GM19239 (cell line): ENCODE measurements around the gene HECTD4.
A peak's percentile ranks its signal among the peaks of the same experiment; 100 is the strongest.
"Not testable (repeated sequence)": the region's sequence is repeated elsewhere in the genome, so short reads cannot be mapped to it uniquely, and the experiment has no call there.

Source experiments
- DNase-seq: peaks from one replicate; pipeline ENCODE4 v3.0.0; 2011; ENCODE audit warnings: low spot score; ENCODE audit not compliant: insufficient read length
- FAIRE-seq: peaks from 2 replicates; lab custom pipeline; 2011; peaks lifted over from hg19 to GRCh38; lab: Jason Lieb, UNC

Gene HECTD4, protein sequence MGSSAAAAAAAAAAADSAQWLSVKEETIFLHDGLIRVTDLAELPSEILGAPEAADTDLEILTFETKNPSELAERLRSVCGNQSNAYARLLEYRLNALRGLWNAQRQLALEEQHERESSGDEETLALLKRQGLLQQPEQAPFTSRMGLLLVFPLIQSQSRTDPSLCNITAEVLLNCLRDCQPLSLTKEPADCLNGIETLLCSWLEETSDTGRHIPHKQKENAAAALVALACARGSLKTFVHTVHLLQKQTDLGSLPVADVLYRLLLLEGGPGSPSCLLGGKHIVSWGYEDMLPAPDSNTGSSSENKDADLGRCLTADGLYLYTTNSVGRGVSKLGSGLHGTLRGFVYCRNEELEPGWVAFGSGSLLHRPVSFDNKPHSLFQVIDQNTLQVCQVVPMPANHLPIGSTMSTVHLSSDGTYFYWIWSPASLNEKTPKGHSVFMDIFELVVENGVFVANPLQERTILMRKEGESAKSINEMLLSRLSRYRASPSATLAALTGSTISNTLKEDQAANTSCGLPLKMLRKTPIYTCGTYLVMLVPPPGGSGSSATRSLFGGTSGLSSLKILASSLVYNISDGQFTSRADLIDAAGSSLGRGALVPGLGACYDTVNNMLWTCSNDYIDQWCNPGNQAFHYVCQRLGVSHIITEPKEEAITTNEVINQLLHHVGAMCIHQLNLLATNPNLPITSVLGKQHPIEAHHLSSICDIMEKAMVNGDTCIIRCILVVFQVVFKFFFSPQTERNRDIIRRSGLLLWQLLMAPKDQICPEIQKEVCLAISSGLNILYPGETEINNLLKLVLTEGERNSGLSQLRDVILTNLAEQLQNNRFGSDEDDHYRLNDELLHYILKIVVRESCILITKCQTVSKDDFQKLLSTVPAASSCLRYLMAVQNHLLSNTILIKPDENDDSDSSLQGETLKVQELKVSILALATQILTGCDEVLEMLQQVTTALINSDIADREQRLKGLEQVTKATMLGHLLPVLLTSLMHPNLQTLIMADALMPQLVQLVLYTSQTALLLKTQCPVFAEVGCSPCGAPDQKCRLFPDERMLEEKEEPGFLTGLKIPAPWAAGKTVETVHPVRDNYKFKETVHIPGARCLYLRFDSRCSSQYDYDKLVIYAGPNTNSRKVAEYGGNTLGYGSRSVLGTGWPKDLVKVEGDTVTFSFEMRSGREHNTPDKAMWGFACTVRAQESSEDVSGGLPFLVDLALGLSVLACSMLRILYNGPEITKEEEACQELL (N-terminal part only)

DNA sequence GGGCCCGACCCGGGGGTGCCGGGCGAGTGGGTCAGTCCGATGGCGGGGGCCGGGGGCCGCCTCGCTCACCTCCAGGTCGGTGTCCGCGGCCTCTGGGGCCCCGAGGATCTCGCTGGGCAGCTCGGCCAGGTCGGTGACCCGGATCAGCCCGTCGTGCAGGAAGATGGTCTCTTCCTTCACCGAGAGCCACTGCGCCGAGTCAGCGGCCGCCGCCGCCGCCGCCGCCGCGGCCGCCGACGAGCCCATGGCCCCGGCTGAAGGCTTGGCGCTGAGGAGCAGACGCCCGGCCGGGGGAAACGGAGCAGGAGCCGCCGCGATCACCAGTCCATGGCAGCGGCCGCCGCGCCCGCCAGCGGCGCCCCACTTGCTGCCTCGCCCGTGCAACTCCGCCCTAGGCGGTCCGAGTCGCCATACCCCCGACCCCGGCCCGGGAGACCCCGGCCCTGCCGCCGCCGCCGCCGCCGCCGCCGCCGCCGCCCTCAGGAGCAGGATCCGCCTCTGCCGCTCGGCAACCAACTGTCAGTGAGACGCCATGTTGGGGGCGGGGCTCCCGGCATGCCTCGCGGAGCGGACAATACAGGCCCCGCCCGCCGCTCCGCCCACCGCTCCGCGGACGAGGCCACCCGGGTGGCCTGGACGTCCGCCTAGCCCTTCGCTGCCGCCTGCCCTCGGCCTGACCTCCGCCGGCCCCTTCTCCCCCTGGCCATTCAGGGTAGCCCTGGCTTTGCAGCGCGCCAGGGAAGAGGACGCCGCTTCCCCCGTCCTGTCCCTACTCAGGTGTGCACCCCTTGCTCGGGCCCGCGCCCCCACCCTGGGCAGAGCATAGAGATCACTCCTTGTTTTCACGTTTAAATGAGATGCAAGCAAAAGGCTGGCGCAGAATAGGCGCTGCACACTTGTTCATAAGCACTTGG, at the start of gene HECTD4:
TSS of gene HECTD4 (minus strand) at position 549 of the 914 bp plus-strand sequence. CDS start at position 246, 303 bp downstream.
- DNase-seq: peak; percentile 98

DNA sequence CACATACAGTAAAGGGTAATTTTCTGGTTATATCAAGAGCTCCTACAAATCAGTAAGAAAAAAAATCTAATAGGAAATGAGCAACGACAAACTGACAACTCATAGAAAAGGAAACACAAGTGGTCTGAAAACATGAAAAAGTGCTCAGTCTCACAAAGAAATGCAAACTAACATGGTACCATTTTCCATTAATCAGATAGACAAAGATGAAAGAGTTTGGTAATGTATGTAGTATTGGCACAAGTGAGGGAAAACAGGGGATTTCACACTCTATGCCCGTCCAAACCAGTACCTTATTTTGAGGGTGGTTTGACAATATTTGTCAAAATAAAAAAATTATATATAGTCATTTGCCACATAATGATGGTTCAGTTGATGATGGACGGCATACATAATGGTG, 49.7 kb upstream of the HECTD4 start:
- DNase-seq (no peak), FAIRE-seq (no peak)

More for the DNA sequence above, at the start of gene HECTD4:
- FAIRE-seq: peak; percentile 90

DNA sequence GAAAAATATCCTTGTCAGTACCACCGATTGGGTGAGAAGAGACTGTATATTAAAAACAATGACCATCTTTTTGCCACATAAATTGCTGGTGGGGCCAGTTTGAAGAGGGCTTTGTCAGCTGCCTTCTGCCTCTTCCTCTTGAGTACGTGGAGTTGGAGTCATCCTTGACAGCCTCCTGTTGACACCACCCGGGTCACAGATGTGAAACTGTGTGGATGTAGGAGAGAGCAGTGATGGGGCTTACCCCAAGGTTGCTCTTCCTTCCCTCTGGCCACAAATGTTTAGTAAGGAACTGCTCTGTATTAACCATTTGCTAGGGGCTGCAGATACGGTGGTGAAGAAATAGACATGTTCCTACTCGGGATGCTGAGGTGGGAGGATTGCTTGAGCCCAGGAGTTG, 48.7 kb upstream of the HECTD4 start:
- no peak for DNase-seq
- FAIRE-seq: no peak

DNA sequence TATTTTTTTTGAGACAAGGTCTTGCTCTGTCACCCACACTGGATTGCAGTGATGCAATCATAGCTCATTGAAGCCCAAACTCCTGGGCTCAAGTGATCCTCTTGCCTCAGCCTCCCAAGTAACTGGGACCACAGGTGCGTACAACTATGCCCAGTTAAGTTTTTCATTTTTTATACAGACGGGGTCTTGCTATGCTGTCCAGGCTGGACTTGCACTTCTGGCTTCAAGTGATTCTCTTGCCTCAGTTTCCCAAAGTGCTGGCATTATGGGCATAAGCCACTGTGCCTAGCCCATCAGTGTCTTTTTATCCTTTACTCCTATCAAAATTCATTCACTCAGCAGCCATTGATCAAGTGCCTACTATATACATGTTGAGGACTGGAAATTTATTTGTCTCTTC, 45.5 kb upstream of the HECTD4 start:
- DNase-seq: no peak
- no peak for FAIRE-seq

DNA sequence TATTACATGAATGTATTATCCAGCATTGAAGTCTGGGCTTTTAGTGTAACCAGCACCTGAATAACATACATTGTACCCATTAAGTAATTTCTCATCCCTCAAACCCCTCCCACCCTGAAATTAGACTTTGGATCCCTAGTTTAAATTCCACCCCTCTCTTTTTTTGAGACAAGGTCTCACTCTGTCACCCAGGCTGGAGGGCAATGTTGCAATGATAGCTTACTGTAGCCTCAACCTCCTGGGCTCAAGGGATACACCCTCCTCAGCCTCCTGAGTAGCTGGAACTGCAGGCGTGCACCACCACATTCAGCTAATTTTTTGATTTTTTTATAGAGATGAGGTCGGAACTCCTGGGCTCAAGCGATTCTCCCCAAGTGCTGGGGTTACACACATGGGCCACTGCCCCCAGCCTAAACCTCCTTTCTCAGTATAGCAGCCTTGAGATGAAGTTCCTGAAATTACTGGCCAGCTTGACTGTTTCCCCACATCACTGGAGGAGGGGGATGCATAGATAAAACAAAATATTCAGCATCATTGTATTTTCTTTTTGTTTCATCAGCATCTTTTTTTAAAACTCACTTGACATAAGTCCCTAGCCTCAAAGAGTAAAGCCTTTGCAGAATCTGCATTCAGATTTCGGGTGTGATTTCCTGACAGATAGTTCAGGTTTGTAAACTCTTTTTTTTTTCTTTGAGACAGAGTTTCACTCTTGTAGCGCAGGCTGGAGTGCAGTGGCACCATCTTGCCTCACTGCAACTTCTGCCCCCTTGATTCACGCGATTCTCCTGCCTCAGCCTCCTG, 43.6 kb upstream of the HECTD4 start:
- FAIRE-seq: no peak
- no peak for DNase-seq

DNA sequence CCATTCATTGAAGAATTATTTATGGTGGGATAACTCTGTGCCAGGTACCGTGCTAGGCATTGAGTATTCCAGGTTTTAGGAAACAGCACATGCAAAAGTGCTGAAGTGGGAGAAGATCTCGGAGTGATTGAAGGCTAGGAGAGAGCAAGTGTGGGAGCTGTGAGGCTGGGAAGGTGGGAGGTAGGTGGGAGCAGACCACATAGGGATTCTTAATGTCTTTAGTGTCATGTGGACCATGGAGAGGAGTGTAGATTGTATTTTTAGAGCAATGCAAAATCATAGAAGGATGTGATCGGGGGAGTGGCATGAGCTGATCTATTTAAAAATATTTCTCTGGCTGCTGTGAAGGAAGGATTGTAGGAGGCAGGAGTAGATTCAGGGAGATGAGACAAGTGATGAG, 41.9 kb upstream of the HECTD4 start:
- no peak for DNase-seq
- FAIRE-seq: no peak

DNA sequence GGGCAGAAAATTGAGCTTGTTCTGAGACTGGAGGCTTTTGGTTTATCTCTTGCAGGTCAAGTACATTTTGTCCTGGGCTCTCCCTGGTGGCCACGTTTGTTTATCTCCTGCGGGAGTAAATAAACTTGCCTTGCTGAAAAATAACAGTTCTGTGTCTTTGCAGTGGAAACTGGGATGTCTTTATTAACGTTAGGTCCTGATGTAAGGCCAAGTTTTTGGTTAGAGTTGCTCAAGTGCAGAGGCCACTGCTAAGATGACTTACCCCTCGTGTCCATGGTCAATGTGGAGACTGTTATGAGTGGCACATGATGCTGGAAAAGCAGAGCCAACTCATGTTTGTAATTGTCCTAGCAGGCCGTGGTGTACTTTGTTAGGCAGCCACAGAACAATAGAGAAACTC, 40.3 kb upstream of the HECTD4 start:
- no peak for DNase-seq
- no peak for FAIRE-seq

DNA sequence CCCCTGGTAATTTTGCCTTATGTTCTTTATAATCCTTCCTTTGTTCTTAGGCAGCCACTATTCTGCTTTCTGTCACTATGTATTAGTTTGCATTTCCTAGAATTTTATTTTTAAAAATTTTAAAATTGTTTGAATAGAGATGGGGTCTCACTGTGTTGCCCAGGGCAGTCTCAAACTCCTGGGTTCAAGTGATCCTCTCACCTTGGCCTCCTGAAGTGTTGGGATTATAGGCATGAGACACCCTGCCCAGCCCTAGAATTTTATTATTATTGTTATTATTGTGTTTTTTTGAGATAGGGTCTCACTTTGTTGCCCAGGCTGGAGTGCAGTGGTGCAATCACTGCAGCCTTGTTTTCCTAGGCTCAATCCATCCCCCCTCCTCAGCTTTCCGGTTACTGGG, 39.1 kb upstream of the HECTD4 start:
- FAIRE-seq: no peak
- no peak for DNase-seq

DNA sequence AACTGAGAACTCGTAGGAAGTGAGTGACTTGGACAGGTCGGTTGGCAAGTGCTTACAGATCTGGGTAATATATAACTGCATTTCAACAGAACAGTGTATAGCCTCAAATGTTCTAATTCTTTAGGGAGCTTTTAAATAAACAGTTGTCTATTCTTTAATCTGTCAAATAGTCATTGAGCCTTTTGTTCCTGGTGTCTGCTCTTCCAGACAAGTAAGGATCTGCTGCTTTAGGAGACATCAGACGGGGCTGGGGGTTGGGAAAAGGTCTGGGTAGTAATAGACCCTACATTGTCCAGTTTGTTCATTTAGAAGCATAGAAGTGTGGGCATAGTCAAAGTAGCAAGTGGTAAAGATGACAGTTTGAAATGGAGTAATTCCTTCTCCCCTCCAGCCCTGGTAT, 38.5 kb upstream of the HECTD4 start:
- DNase-seq (no peak), FAIRE-seq (no peak)

DNA sequence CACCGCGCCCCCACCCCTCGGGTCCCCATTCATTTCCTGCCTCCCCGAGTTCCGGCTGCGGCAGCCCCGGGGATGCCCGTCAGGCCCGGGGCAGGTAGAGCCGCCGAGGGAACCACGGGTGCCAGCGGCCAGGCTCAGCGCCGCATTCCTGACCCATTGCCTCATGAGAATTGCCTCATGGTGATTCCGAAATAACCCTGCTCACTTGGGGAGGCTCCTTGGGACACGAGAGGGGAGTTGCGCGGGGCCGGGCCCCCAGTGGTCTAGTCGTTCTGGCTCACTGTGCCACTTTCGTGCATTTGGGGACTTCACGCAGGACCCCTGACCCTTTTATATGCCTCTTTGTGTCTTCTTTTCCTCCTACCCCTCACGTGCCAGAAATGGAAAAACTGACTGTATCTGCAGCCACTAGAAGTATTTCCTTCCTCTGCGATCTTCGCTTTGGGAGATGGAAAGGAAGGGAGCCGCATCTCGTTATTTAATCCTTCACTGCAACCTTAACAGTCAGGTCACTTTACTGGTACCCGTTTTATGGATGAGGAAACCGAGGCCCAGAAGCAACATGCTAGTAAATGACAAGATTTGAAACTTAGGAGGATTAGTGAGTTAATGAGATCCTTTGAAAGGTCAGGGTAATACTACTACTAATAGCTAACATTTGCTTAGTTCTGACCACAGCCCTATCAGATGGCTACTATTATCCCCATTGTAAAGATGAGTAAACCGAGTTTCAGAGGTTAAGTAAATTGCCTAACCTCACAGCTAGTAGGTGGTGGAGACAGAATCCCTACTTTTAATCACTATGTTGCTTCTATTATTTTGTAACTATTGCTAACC, 37.3 kb upstream of the HECTD4 start:
- FAIRE-seq: peak; percentile 69
- peak; percentile 36 for DNase-seq

DNA sequence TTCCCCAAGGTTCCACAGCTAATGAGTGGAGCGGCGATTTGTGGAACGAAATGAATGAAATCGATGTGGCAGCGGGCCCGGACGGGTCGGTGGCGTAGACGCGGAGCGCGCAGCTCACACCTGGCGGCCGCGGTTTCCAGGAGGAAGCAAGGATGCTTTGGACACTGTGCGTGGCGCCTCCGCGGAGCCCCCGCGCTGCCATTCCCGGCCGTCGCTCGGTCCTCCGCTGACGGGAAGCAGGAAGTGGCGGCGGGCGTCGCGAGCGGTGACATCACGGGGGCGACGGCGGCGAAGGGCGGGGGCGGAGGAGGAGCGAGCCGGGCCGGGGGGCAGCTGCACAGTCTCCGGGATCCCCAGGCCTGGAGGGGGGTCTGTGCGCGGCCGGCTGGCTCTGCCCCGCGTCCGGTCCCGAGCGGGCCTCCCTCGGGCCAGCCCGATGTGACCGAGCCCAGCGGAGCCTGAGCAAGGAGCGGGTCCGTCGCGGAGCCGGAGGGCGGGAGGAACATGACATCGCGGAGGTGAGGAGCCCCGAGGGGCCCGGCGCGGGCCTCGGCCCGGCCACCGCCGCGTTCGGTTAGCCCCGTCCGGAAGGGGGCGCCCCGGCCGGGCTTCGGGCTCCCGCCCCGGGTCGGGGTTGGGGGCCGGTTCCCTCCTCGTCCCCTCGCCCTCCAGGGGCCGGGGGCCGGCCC, 36.5 kb upstream of the HECTD4 start, which contains the start of gene PTPN11:
TSS of gene PTPN11 (plus strand) at position 340 of the 689 bp plus-strand sequence. CDS start at position 505, 165 bp downstream.
- peak; percentile 64 for FAIRE-seq
- peak; percentile 73 for DNase-seq

DNA sequence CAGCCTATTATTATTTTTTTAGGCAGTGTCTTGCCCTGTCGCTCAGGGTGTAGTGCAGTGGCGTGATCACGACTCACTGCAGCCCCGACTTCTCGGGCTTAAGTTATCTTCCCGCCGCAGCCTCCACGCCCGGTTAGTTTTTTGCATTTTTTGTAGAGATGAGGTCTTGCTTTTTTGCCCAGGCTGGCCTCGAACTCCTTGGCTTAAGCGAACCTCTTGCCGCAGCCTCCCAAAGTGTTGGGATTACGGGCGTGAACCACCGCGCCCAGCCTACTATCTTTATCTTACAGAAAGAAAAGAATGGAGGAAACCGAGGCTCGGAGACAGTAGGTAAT, 36.0 kb upstream of the HECTD4 start:
- FAIRE-seq (no peak), DNase-seq (no peak)

DNA sequence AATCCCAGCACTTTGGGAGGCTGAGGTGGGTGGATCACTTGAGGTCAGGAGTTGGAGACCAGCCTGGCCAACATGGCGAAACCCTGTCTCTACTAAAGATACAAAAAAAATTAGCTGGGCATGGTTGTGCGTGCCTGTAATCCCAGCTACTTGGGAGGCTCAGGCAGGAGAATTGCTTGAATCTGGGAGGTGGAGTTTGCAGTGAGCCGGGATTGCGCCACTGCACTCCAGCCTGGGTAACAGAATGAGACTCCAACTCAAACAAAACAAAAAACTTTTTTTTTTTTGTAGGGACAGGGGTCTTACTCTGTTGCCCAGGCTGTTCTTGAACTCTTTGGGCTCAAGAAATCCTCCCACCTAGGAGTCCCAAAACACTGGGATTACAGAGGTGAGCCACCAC, 33.2 kb upstream of the HECTD4 start:
- not testable (repeated sequence) for FAIRE-seq, DNase-seq

DNA sequence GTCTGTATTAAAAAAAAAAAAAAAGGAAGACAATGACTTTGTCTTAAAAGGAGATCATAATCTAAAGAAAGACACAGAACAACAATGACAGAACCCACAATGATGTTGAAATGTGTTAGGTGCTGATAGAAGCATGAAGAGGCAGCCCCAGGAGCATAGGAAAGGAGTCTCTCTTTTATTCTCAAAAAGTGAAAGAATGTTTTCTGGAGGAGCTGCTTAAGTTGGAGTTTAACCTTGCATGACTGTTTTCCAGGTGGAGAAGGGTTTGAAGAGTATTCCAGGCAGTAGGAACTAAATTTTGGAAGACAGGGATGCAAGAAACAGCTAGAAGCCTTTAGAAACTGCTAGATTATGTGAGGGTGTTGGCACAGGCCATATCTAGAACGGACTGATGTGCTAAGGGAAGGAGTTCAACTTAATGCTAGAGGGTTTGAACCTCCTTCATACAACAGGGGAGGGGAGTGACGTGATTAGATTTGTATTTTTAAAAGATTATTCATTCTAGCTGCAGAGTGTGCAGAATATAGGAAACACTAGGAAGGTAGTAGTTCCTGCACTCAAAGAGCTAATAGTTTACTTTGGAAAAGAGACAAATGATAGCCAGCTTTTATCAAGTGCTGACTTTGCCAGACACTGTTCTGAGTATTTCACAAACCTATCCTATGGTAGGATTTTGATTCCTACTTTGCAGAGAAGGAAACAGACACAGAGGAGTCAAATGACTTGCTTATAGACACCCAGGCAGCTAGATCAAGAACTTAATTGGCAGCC, 31.8 kb upstream of the HECTD4 start:
- FAIRE-seq (no peak), DNase-seq (no peak)

DNA sequence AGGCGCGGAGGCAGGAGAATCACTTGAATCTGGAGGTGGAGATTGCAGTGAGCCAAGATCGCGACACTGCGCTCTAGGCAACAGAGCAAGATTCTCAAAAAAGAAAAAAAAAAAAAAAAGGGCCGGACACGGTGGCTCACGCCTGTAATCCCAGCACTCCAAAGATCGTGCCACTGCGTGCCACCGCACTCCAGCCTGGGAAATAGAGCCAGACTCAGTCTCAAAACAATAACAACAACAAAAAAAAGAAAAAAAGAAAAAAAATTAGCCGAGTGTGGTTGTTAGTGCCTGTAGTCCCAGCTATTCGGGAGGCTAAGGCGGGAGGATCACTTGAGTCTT, 27.6 kb upstream of the HECTD4 start:
- no peak for FAIRE-seq
- DNase-seq: no peak

DNA sequence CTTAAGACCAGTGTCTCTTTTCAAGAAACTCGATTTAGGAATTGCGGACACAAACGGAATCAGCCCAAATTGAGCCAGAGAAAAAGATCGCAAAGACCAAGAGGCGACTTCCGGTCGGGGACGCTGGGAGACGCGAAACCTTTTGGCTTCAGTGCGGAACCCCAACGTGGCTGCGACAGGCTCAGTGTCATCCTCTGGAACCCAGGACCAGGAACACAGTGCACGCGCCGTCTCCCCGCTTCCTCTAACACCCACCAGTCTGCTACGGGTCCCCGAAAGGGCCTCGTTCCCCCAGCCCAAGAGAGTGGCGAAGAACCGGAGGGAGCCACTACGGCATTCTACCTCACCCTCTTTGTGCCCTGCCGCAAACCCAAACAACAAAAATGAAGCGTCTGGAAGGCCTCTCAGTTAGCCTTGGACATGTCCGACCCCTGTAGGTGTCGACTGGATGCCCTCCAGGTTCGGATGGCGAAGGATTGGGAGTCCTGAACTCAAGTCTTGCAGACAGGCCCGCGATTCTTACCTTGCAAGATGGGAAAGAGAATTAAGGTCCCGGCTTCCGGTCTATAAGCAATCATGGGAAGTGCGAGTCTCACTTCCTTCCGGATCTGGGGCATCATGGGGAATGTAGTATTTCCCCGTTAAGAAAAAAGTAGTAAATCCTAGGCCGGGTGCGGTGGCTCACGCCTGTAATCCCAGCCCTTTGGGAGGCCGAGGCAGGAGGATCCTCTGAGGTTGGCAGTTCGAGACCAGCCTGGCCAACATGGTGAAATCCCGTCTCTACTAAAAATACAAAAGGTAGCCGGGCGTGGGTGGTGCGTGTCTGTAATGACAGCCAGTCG, 27.1 kb upstream of the HECTD4 start, which contains the start of gene RPL6:
TSS of gene RPL6 (minus strand) at position 542 of the 842 bp plus-strand sequence. CDS start 949 bp downstream, outside the sequence.
- DNase-seq (peak; percentile 58), FAIRE-seq (peak; percentile 85)
